Activated CD8-positive, alpha-beta T cell treated with anti-CD3 and anti-CD28 coated beads, Interleukin-2, amount 10 ng/mL, durations not matched to agents 7 days and 5 days (primary cell): ENCODE measurements around the gene TMC3. TPM values are rescaled to one million over a fixed set of nuclear protein-coding genes. Genes with fewer than 3 reads are reported as not detected.

Experiments
- ATAC-seq: fragments of 150-1000 bp; cut with Tn5 transposase; one replicate; pipeline ENCODE4 v1.10.0; 2021; ENCODE audit warnings: moderate library complexity
- CTCF ChIA-PET: fragments of 350-600 bp; sonication (Branson Sonifier 250); formaldehyde crosslinking; loops from one replicate; lab custom pipeline; 2021; ENCODE audit warnings: antibody characterized with exemption; lab: Charles Lee
- POLR2A ChIA-PET: fragments of 350-600 bp; sonication (Branson Sonifier 250); formaldehyde crosslinking; loops from one replicate; lab custom pipeline; 2021; ENCODE audit warnings: antibody characterized with exemption; lab: Charles Lee
- DNase-seq: peaks from one replicate; pipeline ENCODE4 v3.0.0-alpha.2; 2020
- H3K27ac Mint-ChIP-seq: one replicate; pipeline ENCODE4 v1.8.0; 2021; ENCODE audit warnings: mild to moderate bottlenecking, mixed read lengths
- H3K27me3 Mint-ChIP-seq: one replicate; pipeline ENCODE4 v1.8.0; 2021; ENCODE audit warnings: low read depth, mixed read lengths
- H3K36me3 Mint-ChIP-seq: one replicate; pipeline ENCODE4 v1.8.0; 2021; ENCODE audit warnings: low read depth, mixed read lengths
- H3K4me1 Mint-ChIP-seq: one replicate; pipeline ENCODE4 v1.8.0; 2021; ENCODE audit warnings: low read depth, mixed read lengths
- H3K4me3 Mint-ChIP-seq: one replicate; pipeline ENCODE4 v1.8.0; 2021; ENCODE audit warnings: mild to moderate bottlenecking, mixed read lengths
- H3K9me3 Mint-ChIP-seq: one replicate; pipeline ENCODE4 v1.8.0; 2022; ENCODE audit warnings: mixed read lengths; ENCODE audit not compliant: insufficient read depth
- total RNA-seq, 2 experiments: library from RNA; stranded (reverse); gene quantifications; one replicate each; pipeline ENCODE4 v1.2.3, GENCODE V29; 2021

TMC3 gene
- total RNA-seq, 2 experiments from 2014 or later = not detected

DNA sequence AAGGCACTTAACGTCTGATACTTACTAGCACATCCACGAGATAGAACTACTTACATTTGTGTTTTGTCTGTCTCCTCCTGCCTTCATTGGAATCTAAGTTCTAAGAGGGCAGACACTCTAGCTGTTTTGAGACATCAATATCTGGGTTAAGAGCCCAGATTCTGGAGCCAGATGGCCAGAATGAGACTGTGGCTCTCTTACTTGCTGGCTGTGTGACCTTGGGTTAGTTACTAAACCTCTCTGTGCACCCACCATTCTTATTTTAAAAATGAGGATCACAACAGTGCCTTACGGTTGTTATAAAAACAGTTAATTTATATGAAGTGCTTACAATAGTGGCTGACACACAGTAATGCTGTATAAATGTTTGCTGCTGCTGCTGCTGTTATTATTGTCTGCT lies 57.7 kb downstream of the TMC3 start:
- no peak overlapping the region for H3K4me3 Mint-ChIP-seq
- peaks cover 68% of the 10 kb centered on the region for H3K36me3 Mint-ChIP-seq
- CTCF ChIA-PET = interaction anchor here (2.7 kb wide), 1 partner anchor 50 kb away, joined by 8 read pairs; no protein-coding TSS in a partner anchor
- peaks cover 29% of the 10 kb centered on the region for H3K4me1 Mint-ChIP-seq
- POLR2A ChIA-PET = no interaction called here
- no peaks in the 10 kb centered on the region for H3K27me3 Mint-ChIP-seq
- no peak for ATAC-seq
- no peaks in the 10 kb centered on the region for H3K9me3 Mint-ChIP-seq
- DNase-seq = no peak
- H3K27ac Mint-ChIP-seq = no peak overlapping the region

DNA sequence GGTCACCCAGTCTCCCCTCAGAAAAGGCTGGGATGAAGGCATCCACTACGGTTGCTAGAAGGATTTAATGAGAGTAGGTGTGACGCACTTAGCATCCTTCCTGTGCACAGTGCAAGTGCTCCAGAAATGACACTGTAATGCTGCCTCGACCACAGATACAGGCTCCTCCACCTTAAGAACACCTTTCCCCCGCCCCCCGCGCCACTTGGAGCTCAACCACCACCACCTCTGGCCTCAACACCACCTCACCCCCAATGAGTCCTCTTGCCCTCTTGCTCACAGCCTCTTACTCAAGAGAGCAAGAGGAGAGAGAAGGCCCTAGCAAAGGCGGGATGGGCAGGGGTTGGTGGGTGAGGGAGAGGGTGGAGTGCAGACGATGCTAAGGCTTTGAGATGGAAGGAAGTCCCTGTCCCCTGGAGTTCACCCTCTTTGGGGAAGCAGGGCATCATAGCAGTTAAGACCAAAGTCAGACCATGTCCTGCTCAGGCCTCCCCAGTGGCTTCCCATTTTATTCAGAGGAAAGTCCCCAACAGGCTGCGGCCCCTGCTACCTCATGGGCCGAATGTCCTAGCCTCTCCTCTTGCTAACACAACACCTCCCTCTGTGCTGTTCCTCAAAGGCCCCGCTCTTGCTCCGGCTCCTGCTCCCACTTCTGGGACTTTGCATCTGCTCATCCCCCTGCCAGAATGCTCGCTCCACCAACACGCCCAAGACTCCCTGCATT lies 58.4 kb downstream of the TMC3 start:
- H3K36me3 Mint-ChIP-seq = peaks cover 71% of the 10 kb centered on the region
- DNase-seq (no peak), ATAC-seq (peak; percentile 24)
- CTCF ChIA-PET = no interaction called here
- peaks cover 36% of the 10 kb centered on the region for H3K4me1 Mint-ChIP-seq
- no peaks in the 10 kb centered on the region for H3K9me3 Mint-ChIP-seq
- peak overlapping the region; percentile 69 for H3K27ac Mint-ChIP-seq
- no peaks in the 10 kb centered on the region for H3K27me3 Mint-ChIP-seq
- no peak overlapping the region for H3K4me3 Mint-ChIP-seq
- POLR2A ChIA-PET = interaction anchor here (0.6 kb wide), 1 partner anchor 1805 kb away, joined by 3 read pairs; no protein-coding TSS in a partner anchor

DNA sequence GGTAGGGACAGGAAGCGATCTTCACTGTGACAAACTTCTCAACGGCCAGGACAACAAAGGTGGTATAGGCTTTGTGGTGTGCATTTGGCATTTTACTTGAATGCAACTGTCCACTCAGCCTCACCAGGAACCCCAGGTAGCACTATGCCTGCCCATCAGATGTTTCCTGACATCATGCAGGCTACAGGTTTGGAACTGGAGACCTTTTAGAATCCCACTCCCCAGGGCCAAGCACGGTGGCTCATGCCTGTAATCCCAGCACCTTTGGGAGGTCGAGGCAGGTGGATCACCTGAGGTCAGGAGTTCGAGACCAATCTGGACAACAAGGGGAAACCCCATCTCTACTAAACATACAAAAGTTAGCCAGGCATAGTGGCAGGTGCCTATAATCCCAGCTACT lies 59.6 kb downstream of the TMC3 start:
- H3K27ac Mint-ChIP-seq = peak overlapping the region; percentile 85
- no peaks in the 10 kb centered on the region for H3K9me3 Mint-ChIP-seq

DNA sequence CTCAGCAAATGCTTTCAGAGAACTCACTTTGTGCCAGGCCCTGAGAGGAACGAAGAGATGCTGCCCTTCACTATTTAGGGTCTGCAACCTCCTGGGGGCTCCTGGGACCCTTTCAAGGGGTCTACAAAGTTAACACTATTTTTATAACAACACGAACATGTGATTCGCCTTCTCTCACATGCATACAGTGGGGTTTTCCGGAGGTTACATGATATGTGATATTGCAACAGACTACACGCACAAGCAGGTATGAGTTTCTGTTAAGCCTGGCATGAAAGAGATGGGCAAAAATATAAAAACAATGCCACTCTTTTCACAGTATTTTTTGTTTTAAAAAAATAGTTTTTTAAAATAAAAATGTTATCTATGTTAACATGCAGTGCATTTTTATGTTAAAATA lies 60.3 kb downstream of the TMC3 start:
- ATAC-seq = no peak
- CTCF ChIA-PET = no interaction called here
- Mint-ChIP-seq H3K27me3 (no peaks in the 10 kb centered on the region), H3K4me3 (no peak overlapping the region), H3K4me1 (peaks cover 49% of the 10 kb centered on the region), H3K27ac (no peak overlapping the region), H3K36me3 (peaks cover 76% of the 10 kb centered on the region), H3K9me3 (no peaks in the 10 kb centered on the region)
- no peak for DNase-seq
- POLR2A ChIA-PET = interaction anchor here (0.6 to 1.0 kb wide), 2 partner anchors 8 to 12 kb away, joined by 3 read pairs; no protein-coding TSS in a partner anchor

More for the DNA sequence above, 59.6 kb downstream of the TMC3 start:
- no peak for ATAC-seq
- H3K4me3 Mint-ChIP-seq = no peak overlapping the region
- H3K4me1 Mint-ChIP-seq = peaks cover 44% of the 10 kb centered on the region
- no peaks in the 10 kb centered on the region for H3K27me3 Mint-ChIP-seq
- H3K36me3 Mint-ChIP-seq = peaks cover 73% of the 10 kb centered on the region
- ChIA-PET CTCF (no interaction called here), POLR2A (interaction anchor here (1.0 kb wide), 1 partner anchor 13 kb away, joined by 3 read pairs; no protein-coding TSS in a partner anchor)
- no peak for DNase-seq

DNA sequence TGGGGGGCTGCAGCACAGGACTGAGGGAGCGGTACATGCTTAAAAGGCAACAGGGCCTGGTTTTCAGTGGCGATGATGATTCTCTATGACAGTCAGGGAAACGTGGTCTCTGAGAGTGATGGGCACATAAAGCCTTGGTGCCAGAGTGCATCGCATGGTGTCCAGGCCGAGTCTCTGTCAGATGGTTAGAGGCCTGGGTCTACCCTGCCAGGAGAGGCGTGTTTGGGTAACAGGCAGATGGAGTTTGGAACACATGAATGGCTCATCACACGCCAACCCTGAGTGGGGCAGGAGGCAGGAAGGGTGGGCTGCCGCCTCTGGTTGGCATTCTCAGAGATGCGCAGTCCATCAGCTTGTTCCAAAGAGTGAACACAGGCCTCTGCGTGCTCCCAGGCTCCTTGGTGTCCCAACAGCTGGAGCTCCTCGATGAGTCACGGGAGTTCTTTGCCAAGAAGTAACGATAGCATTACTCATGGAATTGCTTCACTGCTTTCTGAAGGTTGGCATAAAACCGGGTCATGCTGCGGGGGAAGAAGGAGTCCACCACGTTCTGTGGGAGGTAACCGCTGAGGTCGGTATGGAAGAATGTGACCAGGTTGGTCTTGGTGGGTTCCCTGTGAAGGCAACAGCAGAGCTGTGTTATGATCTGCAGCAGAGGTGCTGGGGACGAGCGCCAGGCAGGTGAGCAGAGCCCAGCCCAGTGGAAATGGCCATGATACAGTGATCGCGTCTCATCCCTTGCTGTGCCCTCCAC lies 61.0 kb downstream of the TMC3 start:
- Mint-ChIP-seq H3K27me3 (no peaks in the 10 kb centered on the region), H3K9me3 (no peaks in the 10 kb centered on the region), H3K4me1 (peaks cover 56% of the 10 kb centered on the region), H3K4me3 (no peak overlapping the region), H3K36me3 (peaks cover 78% of the 10 kb centered on the region), H3K27ac (peak overlapping the region; percentile 22)
- no peak for ATAC-seq
- no peak for DNase-seq
- CTCF ChIA-PET = no interaction called here
- POLR2A ChIA-PET = interaction anchor here (0.6 kb wide), 1 partner anchor 19 kb away, joined by 3 read pairs; no protein-coding TSS in a partner anchor

DNA sequence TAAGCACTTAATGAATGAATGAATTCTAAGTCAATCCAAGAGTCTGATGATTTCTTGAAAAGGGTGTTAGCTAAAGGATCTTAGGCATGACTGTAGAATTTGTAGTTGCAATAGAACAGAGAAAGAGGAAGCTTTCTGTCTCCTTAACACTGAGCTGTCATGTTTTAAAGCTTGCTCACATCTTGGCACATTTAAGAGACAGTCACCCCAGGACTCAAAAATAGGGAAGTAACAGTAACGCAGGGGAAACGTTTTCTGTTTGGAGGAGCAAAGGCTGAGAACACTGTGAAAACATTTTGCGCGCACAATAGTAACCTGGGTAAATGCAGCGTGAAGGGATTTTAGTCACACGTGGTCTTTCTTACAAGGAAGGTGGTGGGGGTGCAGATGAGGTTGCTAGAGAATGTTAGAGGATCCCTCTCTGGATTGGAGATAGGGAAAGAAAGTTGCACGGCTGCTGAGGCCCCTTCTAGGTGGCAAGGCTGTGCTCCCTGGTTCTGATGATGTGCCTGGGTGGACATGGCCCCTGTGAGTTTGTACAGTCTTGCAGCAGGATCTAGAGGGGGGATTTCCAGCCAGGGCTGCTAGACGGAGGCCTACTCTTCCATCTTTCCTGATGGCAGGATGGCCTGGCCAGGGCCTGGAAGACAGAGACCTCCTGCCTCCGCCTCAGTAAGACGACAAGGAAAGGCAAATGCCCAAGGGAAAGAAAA lies 62.1 kb downstream of the TMC3 start:
- DNase-seq (no peak), ATAC-seq (no peak)
- Mint-ChIP-seq H3K4me1 (peaks cover 65% of the 10 kb centered on the region), H3K4me3 (no peak overlapping the region), H3K27me3 (no peaks in the 10 kb centered on the region), H3K36me3 (peaks cover 81% of the 10 kb centered on the region), H3K27ac (peak overlapping the region; percentile 54), H3K9me3 (no peaks in the 10 kb centered on the region)
- CTCF ChIA-PET = interaction anchor here (1.0 to 3.9 kb wide), 6 partner anchors 10 to 46 kb away, joined by 3 to 29 read pairs (median 6); no protein-coding TSS in a partner anchor
- POLR2A ChIA-PET = interaction anchor here (0.6 to 8.6 kb wide), 6 partner anchors 11 to 265 kb away, joined by 3 to 117 read pairs (median 20); partner anchors contain the start of gene STARD5

- Mint-ChIP-seq H3K4me1 (peaks cover 71% of the 10 kb centered on the region), H3K27ac (peak overlapping the region; percentile 54), H3K9me3 (no peaks in the 10 kb centered on the region), H3K4me3 (no peak overlapping the region), H3K36me3 (peaks cover 88% of the 10 kb centered on the region), H3K27me3 (no peaks in the 10 kb centered on the region)
- ChIA-PET CTCF (interaction anchor here (1.0 to 3.9 kb wide), 6 partner anchors 9 to 45 kb away, joined by 3 to 29 read pairs (median 6); partner anchors contain the start of gene STARD5), POLR2A (interaction anchor here (1.3 to 8.6 kb wide), 5 partner anchors 9 to 30 kb away, joined by 5 to 117 read pairs (median 36); partner anchors contain the start of gene STARD5)
- DNase-seq (no peak), ATAC-seq (no peak)
Measured at GRCh38 chr15:81310480-81310879, 63.5 kb downstream of the TMC3 start.

DNA sequence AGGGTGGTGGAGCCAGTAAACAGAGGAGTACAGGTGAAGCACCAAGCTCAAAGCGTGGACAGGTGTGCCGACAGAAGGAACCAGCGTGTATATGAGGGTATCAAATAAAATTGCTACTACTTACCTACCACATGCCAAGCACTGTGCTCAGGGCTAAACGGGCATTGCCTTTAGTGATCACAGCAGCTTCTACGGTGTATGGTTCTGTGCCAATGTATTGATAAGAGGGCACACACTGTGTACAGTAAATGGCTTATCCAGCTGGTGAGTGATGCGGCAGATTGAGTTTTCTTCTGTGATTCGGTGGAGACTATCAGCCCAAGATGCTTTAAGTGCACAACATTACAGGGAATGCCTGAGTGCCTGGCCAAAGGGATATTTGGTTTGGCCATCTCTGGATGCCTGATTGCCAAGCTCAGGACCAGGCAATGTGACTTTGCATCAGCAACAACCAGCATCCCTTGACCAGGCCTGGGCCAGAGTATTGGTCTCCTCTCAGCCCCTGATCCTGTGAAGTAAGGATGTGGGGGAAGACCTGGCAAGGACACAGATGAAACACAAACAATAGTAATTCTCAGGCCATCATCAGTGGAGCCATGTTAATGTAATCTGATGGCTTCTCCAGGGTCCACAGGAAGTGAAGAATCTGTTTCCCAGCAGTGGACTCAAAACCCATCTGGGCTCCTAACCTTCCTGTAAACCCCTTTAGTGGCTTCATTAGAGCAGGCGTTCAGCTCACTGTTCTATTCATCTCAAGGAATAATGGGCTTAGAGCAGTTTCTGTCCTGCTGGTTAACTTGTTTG lies 64.2 kb downstream of the TMC3 start:
- Mint-ChIP-seq H3K27me3 (no peaks in the 10 kb centered on the region), H3K27ac (peak overlapping the region; percentile 54), H3K36me3 (peaks cover 88% of the 10 kb centered on the region), H3K4me1 (peaks cover 70% of the 10 kb centered on the region), H3K9me3 (no peaks in the 10 kb centered on the region), H3K4me3 (no peak overlapping the region)
- ATAC-seq = no peak
- DNase-seq = no peak
- POLR2A ChIA-PET = interaction anchor here (0.8 to 8.6 kb wide), 6 partner anchors 9 to 35 kb away, joined by 4 to 117 read pairs (median 24); partner anchors contain the start of gene STARD5
- CTCF ChIA-PET = interaction anchor here (1.2 to 3.9 kb wide), 4 partner anchors 10 to 44 kb away, joined by 5 to 29 read pairs (median 6); no protein-coding TSS in a partner anchor

GRCh38 chr15:81308260-81308659 lies 65.8 kb downstream of the TMC3 start:
- Mint-ChIP-seq H3K4me1 (peaks cover 81% of the 10 kb centered on the region), H3K27ac (no peak overlapping the region), H3K4me3 (no peak overlapping the region), H3K9me3 (no peaks in the 10 kb centered on the region), H3K36me3 (peaks cover 98% of the 10 kb centered on the region), H3K27me3 (no peaks in the 10 kb centered on the region)
- ChIA-PET CTCF (interaction anchor here (1.0 to 3.9 kb wide), 9 partner anchors 9 to 93 kb away, joined by 3 to 29 read pairs (median 5); no protein-coding TSS in a partner anchor), POLR2A (interaction anchor here (0.6 to 8.6 kb wide), 13 partner anchors 7 to 200 kb away, joined by 3 to 117 read pairs (median 7); partner anchors contain the start of gene STARD5)
- no peak for DNase-seq
- ATAC-seq = no peak

GRCh38 chr15:81304226-81304625 lies 69.8 kb downstream of the TMC3 start:
- Mint-ChIP-seq H3K27ac (peak overlapping the region; percentile 93), H3K36me3 (peaks cover 98% of the 10 kb centered on the region), H3K27me3 (no peaks in the 10 kb centered on the region), H3K4me1 (peaks cover 70% of the 10 kb centered on the region), H3K4me3 (peak overlapping the region; percentile 99), H3K9me3 (no peaks in the 10 kb centered on the region)
- CTCF ChIA-PET = interaction anchor here (0.8 to 16.6 kb wide), 7 partner anchors 9 to 38 kb away, joined by 3 to 243 read pairs (median 6); no protein-coding TSS in a partner anchor
- POLR2A ChIA-PET = interaction anchor here (0.7 to 8.6 kb wide), 5 partner anchors 10 to 29 kb away, joined by 3 to 117 read pairs (median 3); partner anchors contain the start of gene STARD5
- ATAC-seq = no peak
- DNase-seq = no peak
